Endothelial cell of umbilical vein (primary cell): ENCODE data around the gene PPP1R9A.

Source experiments
- CTCF ChIP-seq, 2 donors: IDR thresholded peaks; 1 replicate in 1 of 2; 2 replicates in 1 of 2; pipeline ENCODE4 v1.5.1; 2011; ENCODE audit warnings: low read length in 2 of 2, mild to moderate bottlenecking in 2 of 2, moderate library complexity in 2 of 2, control low read depth in 1 of 2, inconsistent platforms in 1 of 2, low read depth in 1 of 2; ENCODE audit not compliant: insufficient read depth in 1 of 2; ENCODE audit errors: extremely low read depth in 1 of 2
- EZH2 ChIP-seq: IDR thresholded peaks from 2 replicates; pipeline ENCODE4 v1.6.1; 2012; ENCODE audit warnings: borderline replicate concordance, low read depth, mild to moderate bottlenecking, moderate library complexity, low read length, inconsistent platforms; ENCODE audit not compliant: severe bottlenecking
- FOS ChIP-seq: IDR thresholded peaks from 2 replicates; pipeline ENCODE4 v1.6.1; 2011; ENCODE audit warnings: mild to moderate bottlenecking, low read length, moderate library complexity, borderline replicate concordance; ENCODE audit not compliant: insufficient read depth
- POLR2A ChIP-seq: IDR thresholded peaks from 2 replicates; pipeline ENCODE4 v1.6.1; 2012; ENCODE audit warnings: low read depth, mild to moderate bottlenecking, control low read depth, low read length
- POLR2AphosphoS5 ChIP-seq: IDR thresholded peaks from 2 replicates; pipeline ENCODE4 v1.6.1; 2012; ENCODE audit warnings: low read depth, mild to moderate bottlenecking, control low read depth, low read length, moderate library complexity; ENCODE audit not compliant: insufficient read depth

- TF ChIP-seq POLR2AphosphoS5, result no peak
- no peak for TF ChIP-seq CTCF (IDR thresholded peaks at IDR 0.05; ENCODE audit: extremely low read depth in 1 of 2, insufficient read depth in 1 of 2, low read depth in 1 of 2, low read length in 2 of 2)
- TF ChIP-seq POLR2A, result no peak
- no peak for TF ChIP-seq EZH2
- TF ChIP-seq FOS, result no peak
These were observed 188.0 kb downstream of the PPP1R9A start for GRCh38 chr7:95095259-95095965.
